K562 (cell line): ENCODE measurements around the gene LTK. TPM values are rescaled to one million over a fixed set of nuclear protein-coding genes. Genes with fewer than 3 reads are reported as not detected.

Experiments
- ARHGAP35 ChIP-seq: fragments of 450-650 bp; IDR thresholded peaks from 2 replicates; pipeline ENCODE4 v1.6.1; 2018; ENCODE audit not compliant: partially characterized antibody
- CHD1 ChIP-seq: fragments of 200-600 bp; sonication (generic); IDR thresholded peaks from one replicate; pipeline ENCODE4 v1.6.1; 2012; ENCODE audit warnings: mild to moderate bottlenecking, moderate library complexity, low read length, inconsistent platforms
- CREM ChIP-seq: IDR thresholded peaks from 2 replicates; pipeline ENCODE4 v1.6.1; 2014; ENCODE audit warnings: antibody characterized with exemption, low read depth
- FOXA1 ChIP-seq: fragments of 450-650 bp; IDR thresholded peaks from 2 replicates; pipeline ENCODE4 v1.6.1; 2016; ENCODE audit warnings: mild to moderate bottlenecking, borderline replicate concordance
- FOXM1 ChIP-seq, 2 experiments: fragments of 450-650 bp in 1 of 2; sonication (generic) in 1 of 2; formaldehyde crosslinking in 1 of 2; IDR thresholded peaks; 2 replicates each; pipeline versions ENCODE4 v1.6.1 to v1.9.0; 2017 to 2022; ENCODE audit warnings: low read depth in 2 of 2, mild to moderate bottlenecking in 2 of 2, missing genetic modification reagents in 1 of 2, moderate library complexity in 1 of 2
- GATAD2A ChIP-seq: fragments of 450-650 bp; IDR thresholded peaks from 2 replicates; pipeline ENCODE4 v1.6.1; 2017
- GTF2A2 ChIP-seq: IDR thresholded peaks from 2 replicates; pipeline ENCODE4 v1.6.1; 2016; ENCODE audit warnings: mild to moderate bottlenecking, missing genetic modification characterization, missing compliant biosample characterization
- HEY1 ChIP-seq: fragments of 250-450 bp; sonication (Bioruptor Pico); IDR thresholded peaks from 2 replicates; pipeline ENCODE4 v1.5.0; 2020; ENCODE audit warnings: mild to moderate bottlenecking, moderate library complexity, borderline replicate concordance
- IFI16 ChIP-seq: fragments of 250-450 bp; sonication (Bioruptor Pico); IDR thresholded peaks from 2 replicates; pipeline ENCODE4 v2.1.2; 2022; ENCODE audit warnings: mild to moderate bottlenecking, inconsistent platforms
- MYNN ChIP-seq, 2 experiments: sonication (generic); formaldehyde crosslinking in 1 of 2; IDR thresholded peaks; 2 replicates each; pipeline versions ENCODE4 v1.5.0 to v1.6.1; 2016 to 2020; ENCODE audit warnings: antibody characterized with exemption in 1 of 2, missing genetic modification reagents in 1 of 2
- NRF1 ChIP-seq, 2 experiments: fragments of 450-650 bp; IDR thresholded peaks in 1 of 2; conservative IDR thresholded peaks in 1 of 2; 2 replicates each; pipeline ENCODE4 v1.6.1; 2014; ENCODE audit warnings: mild to moderate bottlenecking in 2 of 2
- NUFIP1 ChIP-seq: fragments of 450-650 bp; IDR thresholded peaks from 2 replicates; pipeline ENCODE4 v1.6.1; 2018; ENCODE audit not compliant: partially characterized antibody
- POLR2B ChIP-seq: fragments of 450-650 bp; IDR thresholded peaks from 2 replicates; pipeline ENCODE4 v1.6.1; 2018; ENCODE audit warnings: low read depth; ENCODE audit not compliant: partially characterized antibody
- SMARCB1 ChIP-seq: IDR thresholded peaks from 2 replicates; pipeline ENCODE4 v1.6.1; 2011; ENCODE audit warnings: improper control_type of control experiment, low read depth; ENCODE audit not compliant: insufficient read length
- TARDBP ChIP-seq: fragments of 450-650 bp; IDR thresholded peaks from 2 replicates; pipeline ENCODE4 v1.6.1; 2016
- TBP ChIP-seq: optimal IDR thresholded peaks from 2 replicates; pipeline ENCODE3; 2011; ENCODE audit warnings: low read depth, low read length, improper control_type of control experiment
- ZEB2 ChIP-seq: fragments of 450-650 bp; IDR thresholded peaks from 2 replicates; pipeline ENCODE4 v1.6.1; 2016
- ZNF140 ChIP-seq: fragments of 250-450 bp; sonication (Bioruptor Pico); IDR thresholded peaks from 2 replicates; pipeline ENCODE4 v1.8.0; 2021; ENCODE audit warnings: moderate library complexity, mild to moderate bottlenecking, inconsistent platforms
- ZNF165 ChIP-seq: fragments of 250-450 bp; sonication (Bioruptor Pico); IDR thresholded peaks from 2 replicates; pipeline ENCODE4 v1.4.0; 2020; ENCODE audit warnings: borderline replicate concordance
- ZNF445 ChIP-seq: fragments of 250-450 bp; sonication (Bioruptor Pico); IDR thresholded peaks from 2 replicates; pipeline ENCODE4 v1.4.0; 2020; ENCODE audit warnings: low read depth, mild to moderate bottlenecking, moderate library complexity
- ZNF668 ChIP-seq: fragments of 250-450 bp; sonication (Bioruptor Pico); IDR thresholded peaks from 2 replicates; pipeline ENCODE4 v1.8.0; 2022; ENCODE audit warnings: mild to moderate bottlenecking, inconsistent platforms
- ZNF77 ChIP-seq: fragments of 250-450 bp; sonication (Bioruptor Pico); IDR thresholded peaks from 2 replicates; pipeline ENCODE4 v1.5.0; 2020
- ZNF79 ChIP-seq: fragments of 250-450 bp; sonication (Bioruptor Pico); IDR thresholded peaks from 2 replicates; pipeline ENCODE4 v1.4.0; 2020; ENCODE audit warnings: low read depth, mild to moderate bottlenecking, moderate library complexity
- polyA plus RNA-seq, 8 experiments: library from polyadenylated mRNA; depleted of rRNA in 4 of 8; stranded (reverse) in 5 of 8; unstranded in 3 of 8; fragments of >200 nt; fragmentation: Nextera tagmentation in 2 of 8; fragmentation: Illumina TruSeq in 1 of 8; extraction: Ambion mirVana in 2 of 8; extraction: Trizol in 1 of 8; gene quantifications; 2 replicates each; pipeline versions ENCODE4 v1.2.1 to v1.2.3, GENCODE V29; 2011 to 2014; ENCODE audit warnings: inconsistent platforms in 1 of 8, missing spikeins in 1 of 8
- total RNA-seq, 7 experiments: library from RNA; depleted of rRNA in 6 of 7; stranded (reverse); fragments of >200 nt in 6 of 7; fragmentation: Illumina TruSeq in 2 of 7; extraction: Trizol in 2 of 7; gene quantifications; 2 replicates each; pipeline versions ENCODE4 v1.2.1 to v1.2.3, GENCODE V29; 2011 to 2021; ENCODE audit warnings: low replicate concordance in 1 of 7
- TF ChIP-seq, protein P1 (sequence below): fragments of 250-450 bp; sonication (Bioruptor Pico); IDR thresholded peaks from 2 replicates; pipeline ENCODE4 v1.9.0; 2021; ENCODE audit warnings: mild to moderate bottlenecking
- TF ChIP-seq, protein P2 (sequence below): fragments of 450-650 bp; formaldehyde crosslinking; IDR thresholded peaks from 2 replicates; pipeline ENCODE4 v1.4.0; 2022; ENCODE audit warnings: mild to moderate bottlenecking, moderate library complexity
- TF ChIP-seq, protein P3 (sequence below): sonication (generic); formaldehyde crosslinking; IDR thresholded peaks from 2 replicates; pipeline ENCODE4 v1.8.0; 2022; ENCODE audit warnings: mild to moderate bottlenecking, missing genetic modification reagents, borderline replicate concordance
- TF ChIP-seq, protein P4 (sequence below): fragments of 250-450 bp; sonication (Bioruptor Pico); IDR thresholded peaks from 2 replicates; pipeline ENCODE4 v1.6.1; 2021; ENCODE audit warnings: mild to moderate bottlenecking

The LTK gene
- total and polyA plus RNA-seq, 9 of the 15 experiments (the other 6 are each of a cell fraction or from before 2014, with no cell fraction given), result 0.25 to 4.4 (median 1.8) TPM

DNA sequence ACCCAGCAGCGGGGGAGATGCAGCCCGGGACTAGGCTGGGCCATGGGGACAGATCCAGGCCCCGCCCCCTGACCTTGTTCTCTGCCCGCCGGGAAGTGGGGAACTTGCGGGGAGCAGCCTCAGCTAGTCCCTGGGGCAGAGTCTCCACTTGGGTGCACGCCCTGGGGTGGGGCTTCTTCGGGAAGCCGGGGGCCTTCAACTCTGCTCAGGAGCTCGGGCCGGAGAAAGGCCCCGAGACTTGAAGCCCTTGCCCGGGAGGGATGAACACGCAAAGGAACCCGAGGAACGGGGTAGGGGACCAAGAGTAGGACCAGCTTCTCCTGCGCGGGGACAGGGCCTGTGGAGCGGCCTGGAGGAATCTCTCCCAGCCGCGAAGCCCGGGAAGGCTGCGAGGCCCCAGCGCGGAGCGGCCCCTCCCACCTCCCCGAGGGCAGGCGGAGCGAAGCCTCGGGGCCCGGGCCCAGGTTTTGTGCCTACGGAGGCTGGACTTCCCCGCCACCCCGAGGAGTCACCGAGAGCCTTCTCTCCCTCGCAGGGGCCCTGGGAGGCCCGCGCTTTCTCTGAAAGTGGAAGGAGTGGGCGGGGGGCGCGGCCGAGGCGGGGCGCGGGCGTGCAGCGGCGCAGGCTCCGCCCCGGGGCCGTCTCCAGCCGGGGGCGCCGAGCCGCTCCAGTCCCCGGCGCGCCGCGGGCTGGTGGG, 20.3 kb downstream of the LTK start, which contains the start of gene ITPKA (continued):
- TF ChIP-seq HEY1 (CRISPR knock-in tag) (no peak), NRF1 (conservative IDR thresholded peaks at IDR 0.05 in 1 of 2, IDR thresholded peaks at IDR 0.05 in 1 of 2) (peak; percentile 73 to 78), MYNN (IDR thresholded peaks at IDR 0.05) (peak; percentile 40; the same call in 1 of the 2 replicates), MYNN (CRISPR knock-in tag; IDR thresholded peaks at IDR 0.05) (no peak), FOXA1 (no peak), ZNF668 (no peak), ARHGAP35 (no peak), ZNF79 (CRISPR knock-in tag) (no peak), FOXM1 (IDR thresholded peaks at IDR 0.05; ENCODE audit: low read depth) (no peak), FOXM1 (CRISPR knock-in tag; IDR thresholded peaks at IDR 0.05; ENCODE audit: low read depth) (peak; percentile 52; the same call in 1 of the 2 replicates), ZNF77 (no peak), ZNF140 (CRISPR knock-in tag) (no peak), TARDBP (0 out of 2 replicates have a peak, but pooled peaks have one; percentile 33), IFI16 (CRISPR knock-in tag) (no peak), GATAD2A (no peak), POLR2B (peak; percentile 59), TBP (peak; percentile 34), ZNF445 (CRISPR knock-in tag) (no peak), ZEB2 (no peak), CHD1 (no peak), SMARCB1 (no peak), CREM (peak; percentile 11; the same call in 1 of the 2 replicates), ZNF165 (CRISPR knock-in tag) (no peak), NUFIP1 (no peak), GTF2A2 (no peak)
- TF ChIP-seq, protein P1, sequence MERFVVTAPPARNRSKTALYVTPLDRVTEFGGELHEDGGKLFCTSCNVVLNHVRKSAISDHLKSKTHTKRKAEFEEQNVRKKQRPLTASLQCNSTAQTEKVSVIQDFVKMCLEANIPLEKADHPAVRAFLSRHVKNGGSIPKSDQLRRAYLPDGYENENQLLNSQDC (CRISPR knock-in tag), result no peak
- TF ChIP-seq, protein P2, sequence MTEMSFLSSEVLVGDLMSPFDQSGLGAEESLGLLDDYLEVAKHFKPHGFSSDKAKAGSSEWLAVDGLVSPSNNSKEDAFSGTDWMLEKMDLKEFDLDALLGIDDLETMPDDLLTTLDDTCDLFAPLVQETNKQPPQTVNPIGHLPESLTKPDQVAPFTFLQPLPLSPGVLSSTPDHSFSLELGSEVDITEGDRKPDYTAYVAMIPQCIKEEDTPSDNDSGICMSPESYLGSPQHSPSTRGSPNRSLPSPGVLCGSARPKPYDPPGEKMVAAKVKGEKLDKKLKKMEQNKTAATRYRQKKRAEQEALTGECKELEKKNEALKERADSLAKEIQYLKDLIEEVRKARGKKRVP (CRISPR knock-in tag), result no peak
- TF ChIP-seq, protein P3, sequence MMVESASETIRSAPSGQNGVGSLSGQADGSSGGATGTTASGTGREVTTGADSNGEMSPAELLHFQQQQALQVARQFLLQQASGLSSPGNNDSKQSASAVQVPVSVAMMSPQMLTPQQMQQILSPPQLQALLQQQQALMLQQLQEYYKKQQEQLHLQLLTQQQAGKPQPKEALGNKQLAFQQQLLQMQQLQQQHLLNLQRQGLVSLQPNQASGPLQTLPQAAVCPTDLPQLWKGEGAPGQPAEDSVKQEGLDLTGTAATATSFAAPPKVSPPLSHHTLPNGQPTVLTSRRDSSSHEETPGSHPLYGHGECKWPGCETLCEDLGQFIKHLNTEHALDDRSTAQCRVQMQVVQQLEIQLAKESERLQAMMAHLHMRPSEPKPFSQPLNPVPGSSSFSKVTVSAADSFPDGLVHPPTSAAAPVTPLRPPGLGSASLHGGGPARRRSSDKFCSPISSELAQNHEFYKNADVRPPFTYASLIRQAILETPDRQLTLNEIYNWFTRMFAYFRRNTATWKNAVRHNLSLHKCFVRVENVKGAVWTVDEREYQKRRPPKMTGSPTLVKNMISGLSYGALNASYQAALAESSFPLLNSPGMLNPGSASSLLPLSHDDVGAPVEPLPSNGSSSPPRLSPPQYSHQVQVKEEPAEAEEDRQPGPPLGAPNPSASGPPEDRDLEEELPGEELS (CRISPR knock-in tag), result 0 out of 2 replicates have a peak, but pooled peaks have one; percentile 3
- TF ChIP-seq, protein P4, sequence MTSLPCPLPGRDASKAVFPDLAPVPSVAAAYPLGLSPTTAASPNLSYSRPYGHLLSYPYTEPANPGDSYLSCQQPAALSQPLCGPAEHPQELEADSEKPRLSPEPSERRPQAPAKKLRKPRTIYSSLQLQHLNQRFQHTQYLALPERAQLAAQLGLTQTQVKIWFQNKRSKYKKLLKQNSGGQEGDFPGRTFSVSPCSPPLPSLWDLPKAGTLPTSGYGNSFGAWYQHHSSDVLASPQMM, result no peak
